Anterior cingulate cortex (tissue), 58 donors: ENCODE measurements around the gene APOOL.
"Not testable (repeated sequence)": the region's sequence is repeated elsewhere in the genome, so short reads cannot be mapped to it uniquely, and the experiment has no call there.

Experiments
- DNase-seq, 58 donors: peaks; one replicate each; lab custom pipeline; 2025; lab: John Stamatoyannopoulos, UW

Gene APOOL, protein sequence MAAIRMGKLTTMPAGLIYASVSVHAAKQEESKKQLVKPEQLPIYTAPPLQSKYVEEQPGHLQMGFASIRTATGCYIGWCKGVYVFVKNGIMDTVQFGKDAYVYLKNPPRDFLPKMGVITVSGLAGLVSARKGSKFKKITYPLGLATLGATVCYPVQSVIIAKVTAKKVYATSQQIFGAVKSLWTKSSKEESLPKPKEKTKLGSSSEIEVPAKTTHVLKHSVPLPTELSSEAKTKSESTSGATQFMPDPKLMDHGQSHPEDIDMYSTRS

DNA sequence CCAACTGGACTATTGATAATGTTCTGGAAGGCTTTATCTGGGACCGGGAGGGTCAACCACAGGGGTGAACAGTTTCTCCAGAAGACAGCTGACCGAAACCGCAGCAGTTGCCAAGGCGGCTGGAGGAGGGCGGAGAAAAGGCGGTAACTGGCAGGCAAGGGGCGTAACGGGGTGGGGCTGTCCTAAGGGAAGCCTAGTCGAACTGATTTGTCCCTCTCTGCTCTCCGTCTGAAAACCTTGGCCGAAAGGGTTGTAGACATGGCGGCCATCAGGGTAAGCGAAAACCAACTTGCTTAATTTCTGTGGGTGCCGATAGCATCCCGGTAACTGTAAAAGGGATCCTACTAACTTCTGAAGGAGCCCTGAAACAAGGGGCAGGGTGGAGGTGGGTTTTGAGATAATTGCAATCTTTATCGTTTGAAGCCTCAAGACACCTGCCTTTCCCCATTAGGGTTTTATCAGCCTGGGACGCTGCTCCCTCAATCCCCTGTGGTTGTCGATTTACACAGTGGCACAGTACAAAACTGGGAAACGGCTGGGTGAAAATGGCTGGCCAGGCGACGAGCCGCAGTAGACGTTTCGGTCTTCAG, at the start of gene APOOL:
APOOL (plus strand) TSS at position 223 of the 590 bp plus-strand sequence; CDS start at position 259, 36 bp downstream.
- DNase-seq, result peak; percentile 2 to 85 (median 68)

DNA sequence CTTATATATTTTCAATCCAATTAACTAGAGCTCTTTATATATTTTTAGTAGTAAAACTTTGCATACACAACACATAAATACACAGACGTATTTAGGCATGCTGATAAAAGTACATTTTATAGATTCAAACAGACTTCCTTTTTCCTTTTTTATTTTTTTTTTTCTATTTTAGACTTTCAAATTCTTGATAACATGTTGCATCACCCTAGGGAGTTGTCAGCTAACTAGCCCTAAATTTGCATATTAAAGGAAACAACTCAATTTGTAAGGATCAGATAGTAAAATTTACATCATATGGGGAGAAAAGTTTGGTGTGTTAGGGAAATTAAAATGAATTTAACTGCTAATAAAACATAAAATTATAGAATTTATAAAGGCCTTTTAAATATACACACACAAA, 47.4 kb upstream of the APOOL start:
- DNase-seq, result no peak

- no peak for DNase-seq
Measured at GRCh38 chrX:84974803-84975202, 28.9 kb upstream of the APOOL start.

GRCh38 chrX:84991739-84992138, 11.9 kb upstream of the APOOL start:
- DNase-seq, result not testable (repeated sequence)

GRCh38 chrX:84993150-84993549, 10.5 kb upstream of the APOOL start:
- DNase-seq, result no peak

- no peak for DNase-seq
Measured at GRCh38 chrX:85001344-85001743, 2.3 kb upstream of the APOOL start.

GRCh38 chrX:85004255-85004654, 578 bp downstream of the APOOL start:
- DNase-seq, result no peak

- DNase-seq, result no peak
Measured at GRCh38 chrX:85012098-85012497, 8.4 kb downstream of the APOOL start.

DNA sequence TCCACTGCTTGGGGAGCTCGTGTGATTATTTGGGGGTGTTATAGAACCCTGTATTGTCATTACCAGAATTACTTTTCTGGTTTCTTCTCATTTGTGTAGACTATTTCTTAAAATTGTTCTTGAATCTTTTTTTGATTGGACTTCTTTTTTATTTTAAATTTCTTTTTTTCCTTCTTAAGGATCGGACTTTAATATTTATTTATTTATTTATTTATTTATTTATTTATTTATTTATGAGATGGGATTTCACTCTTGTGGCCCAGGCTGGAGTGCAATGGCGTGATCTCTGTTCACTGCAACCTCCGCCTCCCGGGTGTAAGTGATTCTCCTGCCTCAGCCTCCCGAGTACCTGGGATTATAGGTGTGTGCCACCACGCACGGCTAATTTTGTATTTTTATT, 11.7 kb downstream of the APOOL start:
- not testable (repeated sequence) for DNase-seq

DNA sequence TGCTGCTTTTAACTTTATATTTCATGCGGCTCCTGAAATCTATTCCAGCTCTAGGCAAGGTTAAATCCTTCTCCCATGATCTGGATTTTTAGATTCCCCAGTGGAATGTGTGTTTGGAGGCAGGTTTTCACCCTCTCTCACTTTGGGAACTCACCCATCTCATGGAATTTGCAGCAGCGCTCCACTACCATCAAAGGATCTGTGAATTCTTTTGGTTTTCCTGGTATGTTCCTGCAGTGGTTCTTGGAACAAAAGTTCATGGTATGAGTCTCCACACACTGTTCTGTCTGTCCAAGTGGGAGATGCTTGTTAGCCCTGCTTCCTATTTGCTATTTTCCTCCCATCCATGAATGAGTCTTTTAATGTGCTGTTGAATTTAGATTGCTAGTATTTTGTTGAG, 14.0 kb downstream of the APOOL start:
- no peak for DNase-seq

DNA sequence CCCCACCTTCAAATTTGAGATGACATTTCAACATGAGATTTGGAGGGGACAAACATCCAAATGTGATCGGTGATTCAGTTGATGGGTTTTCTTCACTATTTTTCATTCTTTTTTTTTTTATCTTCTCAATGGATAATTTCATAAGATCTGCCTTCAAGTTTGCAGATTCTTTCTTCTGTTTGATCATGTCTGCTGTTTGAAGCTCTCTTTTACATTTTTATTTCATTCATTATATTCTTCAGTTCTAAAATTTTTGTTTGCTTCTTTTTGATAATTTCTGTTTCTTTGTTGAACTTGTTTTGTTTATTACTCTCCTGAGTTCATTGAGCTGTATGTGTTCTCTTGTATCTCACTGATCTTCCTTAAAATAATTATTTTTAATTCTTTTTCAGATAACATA, 14.8 kb downstream of the APOOL start:
- DNase-seq, result no peak

GRCh38 chrX:85020216-85020615, 16.5 kb downstream of the APOOL start:
- no peak for DNase-seq

DNA sequence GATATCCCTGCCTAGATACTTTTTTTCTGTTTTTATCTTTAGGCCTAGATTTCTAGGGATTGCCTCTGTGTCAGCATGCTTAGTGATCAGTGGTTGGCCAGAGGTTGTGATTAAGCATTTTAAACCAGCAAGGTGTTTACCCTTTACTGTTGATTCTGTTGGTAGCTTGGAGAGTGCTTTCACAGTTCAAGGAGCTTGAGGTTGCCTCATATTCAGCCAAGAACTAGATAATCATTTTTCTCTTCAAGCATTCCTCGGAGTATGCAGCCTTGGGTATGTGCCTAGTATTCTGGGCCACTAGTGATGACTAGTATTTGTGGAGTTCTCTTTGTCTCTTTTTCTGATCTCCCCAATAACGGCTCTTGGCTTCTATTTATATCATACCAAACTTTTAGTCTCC, 20.4 kb downstream of the APOOL start:
- no peak for DNase-seq

DNA sequence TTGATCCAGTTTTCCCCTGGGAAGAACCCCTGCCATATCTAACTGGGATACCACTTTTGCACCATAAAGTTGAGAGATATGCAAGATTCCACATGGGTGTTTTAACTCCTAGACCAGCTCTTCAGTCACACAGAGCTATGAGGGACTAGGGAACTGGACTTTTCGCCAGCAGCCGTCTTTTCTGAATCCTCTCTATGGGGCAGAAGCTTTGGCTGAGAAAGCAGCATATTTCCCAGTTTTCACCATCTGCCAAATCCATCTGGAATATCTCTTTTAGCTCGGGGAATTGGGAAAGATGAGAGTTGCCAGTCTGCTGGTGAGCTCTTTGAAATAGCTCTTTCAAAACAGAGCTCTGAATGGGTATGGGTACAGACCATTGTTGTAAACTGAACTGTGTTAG, 20.9 kb downstream of the APOOL start:
- DNase-seq, result peak in 3 of 58 donors; percentile 0 to 1 (median 0)

GRCh38 chrX:85026170-85026569, 22.5 kb downstream of the APOOL start:
- DNase-seq, result no peak

- no peak for DNase-seq
Measured at GRCh38 chrX:85029043-85029442, 25.4 kb downstream of the APOOL start.

- DNase-seq, result no peak
Measured at GRCh38 chrX:85031505-85031904, 27.8 kb downstream of the APOOL start.

- DNase-seq, result no peak
Measured at GRCh38 chrX:85037114-85037513, 33.4 kb downstream of the APOOL start.

GRCh38 chrX:85051627-85052026, 48.0 kb downstream of the APOOL start:
- DNase-seq, result no peak

GRCh38 chrX:85052205-85052604, 48.5 kb downstream of the APOOL start:
- DNase-seq, result no peak

- no peak for DNase-seq
Measured at GRCh38 chrX:85052636-85053343, 49.1 kb downstream of the APOOL start.
